ENCODE results near the gene CDH4. TPM values are rescaled to one million over a fixed set of nuclear protein-coding genes. Genes with fewer than 3 reads are reported as not detected.
A peak's percentile ranks its signal among the peaks of the same experiment; 100 is the strongest.

CDH4 gene
- total and polyA plus RNA-seq, 2 of the 13 experiments (the other 11 are each of a cell fraction or from before 2014, with no cell fraction given) = not detected

GRCh38 chr20:61476956-61477355 lies 224.9 kb downstream of the CDH4 start (continued):
- TF ChIP-seq ZNF589 (CRISPR knock-in tag; conservative IDR thresholded peaks at IDR 0.05) (no peak), RBAK (CRISPR knock-in tag; IDR thresholded peaks at IDR 0.05) (no peak), ZNF33A (CRISPR knock-in tag; IDR thresholded peaks at IDR 0.05; ENCODE audit: borderline replicate concordance) (no peak)

GRCh38 chr20:61477451-61477861 lies 225.4 kb downstream of the CDH4 start:
- in situ Hi-C loops (cut with HindIII; ENCODE audit: extremely low pct_ligation_motif_present, low pct_unique_long_range_greater_than_20kb) = no loop called here
- no TSS peak for BruUV-seq (replicated peaks)
- no peak for FAIRE-seq

More at GRCh38 chr20:61477451-61477861, 225.4 kb downstream of the CDH4 start:
- no peak overlapping the region for H3K4me3 ChIP-seq (replicated peaks in 1 of 3; ENCODE audit: insufficient read depth in 1 of 3, low read depth in 2 of 3, low read length in 3 of 3)
- no peak overlapping the region for H3K9ac ChIP-seq (ENCODE audit: insufficient read depth, low read depth, low read length)
- H3K9me3 ChIP-seq (ENCODE audit: low read length) = no peaks in the 10 kb centered on the region
- no peaks in the 10 kb centered on the region for H3K36me3 ChIP-seq (replicated peaks in 1 of 2; ENCODE audit: control insufficient read depth in 1 of 2, insufficient read depth in 2 of 2, low read length in 2 of 2)
- ChIA-PET POLR2A (no interaction called here), CTCF (ENCODE audit: low intra/inter-chr PET ratio, low total read pairs) (no interaction called here)
- no peak overlapping the region for H3K4me2 ChIP-seq (ENCODE audit: low read depth, low read length)
- no peaks in the 10 kb centered on the region for H4K20me1 ChIP-seq (ENCODE audit: insufficient read depth, low read length)
- WGBS (ENCODE audit: low lambda C conversion rate) = 21% methylated on average over 9 of the region's 9 CpGs
- peaks cover 0 to 17% of the 10 kb centered on the region in 2 experiments; a peak in 2 of 5 replicates for H3K27me3 ChIP-seq (ENCODE audit: control insufficient read depth in 1 of 2, insufficient read depth in 2 of 2, low read length in 2 of 2)
- H3K4me1 ChIP-seq (ENCODE audit: insufficient read depth, low read length) = no peaks in the 10 kb centered on the region
- H2AFZ ChIP-seq (ENCODE audit: low read length) = no peak overlapping the region
- TF ChIP-seq RNF219 (CRISPR knock-in tag; IDR thresholded peaks at IDR 0.05) (no peak), EP300 (IDR thresholded peaks at IDR 0.05; ENCODE audit: low read depth in 2 of 2, low read length in 2 of 2) (peak in 1 of 2 experiments; percentile 74; a peak in 1 of 4 replicates), EP300 (CRISPR knock-in tag; IDR thresholded peaks at IDR 0.05; ENCODE audit: borderline replicate concordance) (no peak)
- ATAC-seq (no peak; the same call in 1 of the 3 replicates), DNase-seq (ENCODE audit: low spot score) (no peak)
- H3K79me2 ChIP-seq (ENCODE audit: insufficient read depth, low read length) = no peaks in the 10 kb centered on the region
- intact Hi-C loops (cut with micrococcal nuclease; ENCODE audit: unreplicated experiment) = no loop called here
- no peak overlapping the region for H3K27ac ChIP-seq (ENCODE audit: extremely low read length, insufficient read depth, low read length)

All from HepG2 (cell line).